Muscle of arm (tissue), 12 donors: ENCODE data around the gene TAF6. TPM values are rescaled to one million over a fixed set of nuclear protein-coding genes. Genes with fewer than 3 reads are reported as not detected.
"Not testable (repeated sequence)": the region's sequence is repeated elsewhere in the genome, so short reads cannot be mapped to it uniquely, and the experiment has no call there.

ENCODE experiments used
- DNase-seq: peaks from one replicate; pipeline ENCODE4 v3.0.0-alpha.2; 2013
- polyA plus RNA-seq, 12 donors: library from polyadenylated mRNA; unstranded; fragments of 120-200 nt; gene quantifications; one replicate each; pipeline ENCODE4 v1.2.1, GENCODE V29; 2013; ENCODE audit not compliant: insufficient read length in 12 of 12

The TAF6 gene
- polyA plus RNA-seq, 12 donors: 30.6 to 46.7 (median 35.1) TPM; not detected in 1

GRCh38 chr7:100153708-100154535 is 34.8 kb upstream of the TAF6 start:
- no peak for DNase-seq

GRCh38 chr7:100152937-100153666 is 33.9 kb upstream of the TAF6 start:
- no peak for DNase-seq

- DNase-seq: no peak
Measured at GRCh38 chr7:100152404-100152803, 33.2 kb upstream of the TAF6 start.

- DNase-seq: peak; percentile 100
Measured at GRCh38 chr7:100148559-100149328, 29.6 kb upstream of the TAF6 start, which contains the start of gene LAMTOR4. Gene LAMTOR4, plus strand, starts transcription at chr7:100148918. Its CDS starts 55 bp downstream, at chr7:100148973.

- DNase-seq: no peak
Measured at GRCh38 chr7:100148225-100148558, 29.0 kb upstream of the TAF6 start.

GRCh38 chr7:100147278-100147677 is 28.1 kb upstream of the TAF6 start:
- no peak for DNase-seq

- not testable (repeated sequence) for DNase-seq
Measured at GRCh38 chr7:100146350-100146749, 27.2 kb upstream of the TAF6 start.

GRCh38 chr7:100142461-100142860 is 23.3 kb upstream of the TAF6 start:
- DNase-seq: no peak

- no peak for DNase-seq
Measured at GRCh38 chr7:100141555-100141949, 22.4 kb upstream of the TAF6 start.

- DNase-seq: no peak
Measured at GRCh38 chr7:100137851-100138760, 18.9 kb upstream of the TAF6 start.

- DNase-seq: peak; percentile 55
Measured at GRCh38 chr7:100132697-100133151, 13.6 kb upstream of the TAF6 start.

GRCh38 chr7:100132126-100132525 is 13.0 kb upstream of the TAF6 start:
- DNase-seq: no peak

GRCh38 chr7:100130608-100131453 is 11.7 kb upstream of the TAF6 start:
- peak; percentile 75 for DNase-seq

GRCh38 chr7:100130220-100130607 is 11.1 kb upstream of the TAF6 start:
- not testable (repeated sequence) for DNase-seq

- DNase-seq: no peak
Measured at GRCh38 chr7:100128637-100128963, 9.4 kb upstream of the TAF6 start.

GRCh38 chr7:100127866-100128636 is 8.9 kb upstream of the TAF6 start:
- DNase-seq: no peak

- DNase-seq: peak; percentile 96
Measured at GRCh38 chr7:100126931-100127865, 8.0 kb upstream of the TAF6 start, which contains the start of gene MBLAC1. Gene MBLAC1, plus strand, starts transcription at chr7:100126967. Its CDS starts 429 bp downstream, at chr7:100127396.
